ENCODE results near the gene MTMR10. TPM values are rescaled to one million over a fixed set of nuclear protein-coding genes. Genes with fewer than 3 reads are reported as not detected.
A peak's percentile ranks its signal among the peaks of the same experiment; 100 is the strongest.

Gene MTMR10
- total and polyA plus RNA-seq, 3 donors from 2014 or later, result 27.0 to 36.6 (median 35.4) TPM

GRCh38 chr15:30992249-30992864, 929 bp upstream of the MTMR10 start:
- Histone ChIP-seq H3K4me3 (peak overlapping the region; percentile 87 to 99), H3K36me3 (ENCODE audit: low read depth, missing control alignments) (no peaks in the 10 kb centered on the region), H3K27ac (peak overlapping the region; percentile 93 to 95), H3K27me3 (no peaks in the 10 kb centered on the region), H3K4me1 (peaks cover 10% of the 10 kb centered on the region), H3K9me3 (no peaks in the 10 kb centered on the region)
- DNase-seq, result no peak
- WGBS, 2 donors, result 49 to 54% methylated on average over 7 of the region's 7 CpGs
- intact Hi-C loops (cut with DNase I; ENCODE audit: low total_unique reads), result loop anchor here (10.0 kb wide), 1 partner anchor 492 kb away; no protein-coding TSS in a partner anchor
- no peak for TF ChIP-seq POLR2A (IDR thresholded peaks at IDR 0.05)
- no peak for TF ChIP-seq CTCF (IDR thresholded peaks at IDR 0.05)

GRCh38 chr15:30990446-30991254, 778 bp downstream of the MTMR10 start:
- H3K27me3 ChIP-seq, result no peaks in the 10 kb centered on the region
- H3K27ac ChIP-seq, result peak overlapping the region; percentile 93 to 95
- peak overlapping the region; percentile 87 to 99 for H3K4me3 ChIP-seq
- 2 to 4% methylated on average over 23 to 24 of the region's 24 CpGs for WGBS, 2 donors
- no peaks in the 10 kb centered on the region for H3K9me3 ChIP-seq
- H3K36me3 ChIP-seq (ENCODE audit: low read depth, missing control alignments), result no peaks in the 10 kb centered on the region
- DNase-seq, result peak; percentile 42
- TF ChIP-seq POLR2A (IDR thresholded peaks at IDR 0.05) (no peak), CTCF (IDR thresholded peaks at IDR 0.05) (no peak)
- H3K4me1 ChIP-seq, result peaks cover 11% of the 10 kb centered on the region
- intact Hi-C loops (cut with DNase I; ENCODE audit: low total_unique reads), result loop anchor here (10.0 kb wide), 1 partner anchor 494 kb away; no protein-coding TSS in a partner anchor

- 25 to 40% methylated on average over 2 of the region's 2 CpGs for WGBS, 2 donors
- TF ChIP-seq CTCF (IDR thresholded peaks at IDR 0.05), result no peak
- TF ChIP-seq POLR2A (IDR thresholded peaks at IDR 0.05), result no peak
- intact Hi-C loops (cut with DNase I; ENCODE audit: low total_unique reads), result loop anchor here (10.0 kb wide), 1 partner anchor 495 kb away; no protein-coding TSS in a partner anchor
- Histone ChIP-seq H3K36me3 (ENCODE audit: low read depth, missing control alignments) (no peaks in the 10 kb centered on the region), H3K27ac (no peak overlapping the region), H3K9me3 (no peaks in the 10 kb centered on the region), H3K4me3 (peak overlapping the region in 1 of 2 donors; percentile 99), H3K27me3 (no peaks in the 10 kb centered on the region), H3K4me1 (peaks cover 17% of the 10 kb centered on the region)
- DNase-seq, result no peak
Observed at GRCh38 chr15:30990036-30990435, 1.4 kb downstream of the MTMR10 start.

DNA sequence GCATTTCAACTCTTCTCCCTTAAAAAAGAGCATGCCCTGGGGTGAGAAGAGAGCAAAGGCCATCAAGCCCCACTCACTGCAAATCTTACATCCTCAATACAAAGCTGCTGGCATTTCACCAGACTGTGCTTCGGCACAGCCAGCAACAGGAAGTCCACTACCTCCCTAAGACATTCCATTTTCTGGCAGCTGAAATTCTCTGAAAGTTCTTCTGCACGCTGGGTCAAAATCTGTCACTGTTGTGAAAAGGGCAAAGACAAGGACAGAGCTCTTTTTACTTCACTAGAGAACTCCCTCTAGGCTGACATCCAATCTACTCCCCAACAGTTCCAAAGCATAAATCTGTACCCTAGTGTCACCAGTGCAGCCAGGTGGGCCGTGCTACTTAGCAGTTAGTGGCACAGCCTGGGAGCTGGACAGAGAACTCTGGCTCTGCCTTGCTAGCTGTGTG, 6.3 kb downstream of the MTMR10 start:
- H3K9me3 ChIP-seq, result no peaks in the 10 kb centered on the region
- H3K4me1 ChIP-seq, result peaks cover 38% of the 10 kb centered on the region
- TF ChIP-seq CTCF (IDR thresholded peaks at IDR 0.05) (no peak), POLR2A (IDR thresholded peaks at IDR 0.05) (no peak)
- H3K36me3 ChIP-seq (ENCODE audit: low read depth, missing control alignments), result no peaks in the 10 kb centered on the region
- WGBS, 2 donors, result 17 to 43% methylated on average over 3 of the region's 3 CpGs
- H3K27ac ChIP-seq, result no peak overlapping the region
- intact Hi-C loops (cut with DNase I; ENCODE audit: low total_unique reads), result no loop called here
- H3K4me3 ChIP-seq, result no peak overlapping the region
- no peaks in the 10 kb centered on the region for H3K27me3 ChIP-seq
- peak; percentile 43 for DNase-seq
